ENCODE data around the gene CIPC.

Gene CIPC

GRCh38 chr14:77128414-77128891 is 30.4 kb downstream of the CIPC start:
- no peak for DNase-seq

- no peak for DNase-seq
Measured at GRCh38 chr14:77130386-77130785, 32.3 kb downstream of the CIPC start.

- no peak for DNase-seq
Measured at GRCh38 chr14:77131206-77131605, 33.1 kb downstream of the CIPC start.

GRCh38 chr14:77131871-77132486 is 33.9 kb downstream of the CIPC start:
- no peak for DNase-seq

DNA sequence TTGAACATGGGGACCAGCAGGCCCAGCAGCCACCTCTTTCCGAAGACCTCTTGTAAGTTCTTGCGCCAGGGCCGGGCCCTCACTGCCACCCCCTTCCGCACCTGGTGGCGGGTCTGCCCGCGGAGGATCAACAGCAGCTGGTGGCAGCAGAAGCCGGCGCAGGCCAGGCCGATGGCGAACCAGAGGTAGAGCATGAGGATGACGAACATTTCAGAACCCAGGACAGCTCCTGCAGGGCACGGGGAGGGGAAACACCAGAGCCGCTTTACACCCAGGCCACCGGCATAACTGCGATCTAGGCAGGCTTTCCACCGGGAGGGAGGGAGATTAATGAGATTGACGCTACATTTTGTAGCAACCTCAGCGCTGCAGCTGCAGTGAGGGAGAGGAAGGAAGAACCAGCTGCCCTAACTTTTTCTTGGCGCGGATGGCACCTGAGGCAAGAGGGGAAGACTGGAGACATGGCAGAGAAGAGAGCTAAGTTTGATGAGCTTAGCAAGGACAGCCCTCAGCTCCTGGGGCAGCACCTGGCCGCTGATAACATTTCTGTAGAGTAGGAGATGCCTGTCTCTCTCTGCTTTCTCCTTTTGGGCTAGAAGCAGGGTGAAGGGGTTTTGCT is 35.8 kb downstream of the CIPC start:
- no peak for DNase-seq

DNA sequence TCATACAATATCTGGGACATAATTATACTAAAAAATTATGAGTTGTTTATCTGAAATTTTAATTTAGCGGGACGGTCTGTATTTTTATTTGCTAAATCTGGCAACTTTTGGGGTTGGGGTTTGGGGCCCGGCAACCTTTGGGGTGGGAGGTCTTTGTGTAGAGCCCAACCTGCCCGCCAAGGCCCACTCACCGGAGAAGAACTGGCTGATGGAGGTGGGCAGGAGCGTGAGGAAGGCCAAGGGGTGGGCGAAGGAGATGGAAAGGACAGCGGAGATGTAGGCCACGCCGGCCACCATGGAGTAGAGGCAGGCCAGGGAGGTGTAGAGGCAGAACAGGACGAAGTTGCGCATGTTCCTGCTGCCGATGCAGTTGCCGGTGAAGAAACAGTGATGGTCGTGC is 41.0 kb downstream of the CIPC start:
- DNase-seq, result no peak

DNA sequence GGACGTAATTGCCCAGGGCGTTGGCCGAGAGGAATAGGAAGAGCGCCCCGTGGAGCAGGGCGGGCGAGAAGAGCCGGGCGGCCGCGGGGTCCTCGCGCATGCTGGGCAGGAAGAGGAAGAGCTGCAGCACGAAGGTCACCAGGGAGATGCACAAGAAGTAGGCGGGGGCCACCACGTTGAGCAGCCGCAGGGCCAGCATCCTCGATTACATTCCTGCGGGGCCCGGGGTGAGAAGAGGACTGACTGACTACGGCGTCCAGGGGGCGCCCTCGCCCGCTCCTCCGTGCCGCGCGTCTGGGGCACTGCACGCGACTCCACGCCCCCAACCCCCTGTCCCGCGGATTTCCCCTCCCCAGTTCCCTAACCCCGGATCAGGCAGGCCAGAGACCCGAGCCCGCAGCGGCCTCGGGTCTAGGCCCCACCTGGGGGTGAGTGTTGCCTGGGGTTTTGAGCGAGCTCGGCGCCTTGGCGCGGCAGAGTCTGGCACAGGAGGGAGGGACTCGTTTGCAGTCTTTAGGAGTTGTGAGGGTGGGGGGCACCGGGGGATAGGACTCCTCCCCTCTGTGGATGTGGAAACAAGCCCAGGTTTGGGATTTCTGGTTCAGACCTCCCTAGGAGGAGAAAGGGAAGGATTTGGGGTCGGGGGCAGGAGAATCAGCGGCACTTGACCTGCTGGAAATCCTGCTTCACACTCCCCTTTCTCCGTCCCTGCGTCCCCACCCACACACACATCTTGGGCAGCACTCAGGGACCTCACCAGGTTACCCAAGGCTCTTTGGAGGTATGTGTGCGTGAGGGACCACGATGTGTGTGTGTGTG is 41.7 kb downstream of the CIPC start:
- DNase-seq, result peak in 2 of 4 experiments; percentile 15 to 16

GRCh38 chr14:77140359-77141213 is 42.5 kb downstream of the CIPC start:
- no peak for DNase-seq

GRCh38 chr14:77141214-77142004 is 43.4 kb downstream of the CIPC start, which contains the start of gene ZDHHC22:
ZDHHC22 (minus strand) TSS chr14:77141791; CDS start chr14:77139738, 2,053 bp downstream.
- DNase-seq, result no peak

DNA sequence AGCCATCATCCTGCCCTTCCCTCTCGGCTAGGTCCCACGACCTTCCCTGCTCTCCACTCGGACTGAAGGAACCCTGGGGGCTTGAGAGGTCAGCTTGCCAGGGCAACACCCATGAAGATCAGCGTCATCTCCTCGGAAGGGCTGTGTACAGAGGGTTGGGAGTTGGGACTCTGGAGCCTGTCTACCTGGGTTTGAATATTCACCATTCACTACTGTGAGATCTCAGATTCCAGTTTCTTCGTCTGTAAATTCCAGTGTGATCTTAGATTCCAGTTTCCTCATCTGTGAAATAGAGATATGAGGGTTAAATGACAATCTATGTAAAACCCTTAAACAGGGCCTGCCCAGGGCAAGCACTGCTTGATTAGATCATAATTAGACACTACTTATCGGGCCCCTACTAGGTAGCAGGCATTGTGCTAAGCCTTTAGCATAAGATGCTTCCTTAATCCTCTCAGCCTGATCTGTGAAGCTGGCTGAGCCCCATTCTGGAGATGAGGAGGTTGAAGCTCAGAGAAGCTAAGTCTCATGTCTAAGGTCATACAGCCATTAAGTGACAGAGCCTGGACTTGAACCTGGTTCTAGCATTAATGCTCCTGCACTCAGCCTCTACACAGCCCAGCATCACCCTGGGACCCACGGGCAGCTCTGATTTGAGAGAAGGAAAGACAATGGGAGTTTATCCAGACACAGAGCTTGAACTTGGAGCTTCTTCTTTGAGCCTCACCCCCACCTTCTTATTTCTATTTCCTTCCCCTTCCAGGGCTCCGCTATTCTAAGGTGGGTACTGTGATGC is 44.1 kb downstream of the CIPC start:
- DNase-seq, result no peak

- no peak for DNase-seq
Measured at GRCh38 chr14:77143071-77143470, 45.0 kb downstream of the CIPC start.

GRCh38 chr14:77144412-77145115 is 46.5 kb downstream of the CIPC start:
- DNase-seq, result no peak

GRCh38 chr14:77145975-77146740 is 48.1 kb downstream of the CIPC start:
- DNase-seq, result no peak

GRCh38 chr14:77148510-77149231 is 50.6 kb downstream of the CIPC start:
- no peak for DNase-seq

GRCh38 chr14:77151245-77151644 is 53.2 kb downstream of the CIPC start:
- no peak for DNase-seq

DNA sequence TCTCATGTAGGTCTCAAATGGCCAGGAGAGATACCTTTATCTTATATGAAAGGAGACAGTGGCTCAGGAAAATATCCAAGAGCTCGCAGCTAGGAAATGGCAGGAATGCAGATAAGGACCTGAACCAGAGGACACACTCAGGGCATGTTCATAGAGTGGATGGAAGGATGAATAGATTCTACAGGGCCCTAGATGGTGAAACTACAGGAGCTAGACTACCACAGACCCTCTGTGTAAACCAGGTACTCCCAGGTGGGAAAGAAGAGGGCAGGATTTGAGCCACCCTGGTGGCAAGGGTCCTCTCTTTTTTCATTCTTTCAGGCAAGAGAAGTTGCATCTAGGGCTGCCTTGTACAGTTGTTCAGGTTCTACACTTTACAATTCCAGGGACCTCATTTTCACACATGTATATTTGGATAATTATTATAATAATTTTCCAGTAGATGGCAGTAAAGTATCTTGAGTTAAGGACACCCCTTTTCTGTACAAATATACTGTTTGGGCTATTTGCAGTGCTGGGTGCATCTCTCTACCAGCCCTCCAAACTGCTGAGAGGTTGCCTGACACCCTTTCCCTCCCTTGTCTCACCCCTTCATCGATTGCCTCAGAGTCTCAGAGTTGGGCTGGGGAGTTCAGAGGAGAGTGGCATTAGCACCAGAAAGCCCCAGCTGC is 54.0 kb downstream of the CIPC start:
- DNase-seq, result no peak

- DNase-seq, result no peak
Measured at GRCh38 chr14:77153802-77154201, 55.7 kb downstream of the CIPC start.

- no peak for DNase-seq
Measured at GRCh38 chr14:77154421-77154820, 56.4 kb downstream of the CIPC start.

Measured in activated CD4-positive, CD25-positive, alpha-beta regulatory T cell (primary cell).